GM21367 (cell line): ENCODE data around the gene EMSY.

Experiments used
- ATAC-seq: cut with Tn5 transposase; IDR thresholded peaks from one replicate; pipeline ENCODE4 v1.9.1; 2021; ENCODE audit not compliant: unreplicated experiment

EMSY gene

GRCh38 chr11:76453248-76453647 is 8.4 kb downstream of the EMSY start:
- no peak for ATAC-seq

GRCh38 chr11:76455331-76455730 is 10.5 kb downstream of the EMSY start:
- no peak for ATAC-seq

GRCh38 chr11:76455931-76456330 is 11.1 kb downstream of the EMSY start:
- ATAC-seq, result no peak

- no peak for ATAC-seq
Observed at GRCh38 chr11:76456571-76456970, 11.8 kb downstream of the EMSY start.

- ATAC-seq, result no peak
Observed at GRCh38 chr11:76459299-76459698, 14.5 kb downstream of the EMSY start.

- ATAC-seq, result no peak
Observed at GRCh38 chr11:76459846-76460245, 15.0 kb downstream of the EMSY start.

- ATAC-seq, result no peak
Observed at GRCh38 chr11:76462317-76462716, 17.5 kb downstream of the EMSY start.

GRCh38 chr11:76465701-76466100 is 20.9 kb downstream of the EMSY start:
- ATAC-seq, result no peak

GRCh38 chr11:76466666-76467065 is 21.8 kb downstream of the EMSY start:
- no peak for ATAC-seq

GRCh38 chr11:76469141-76469540 is 24.3 kb downstream of the EMSY start:
- ATAC-seq, result no peak

GRCh38 chr11:76471382-76471781 is 26.6 kb downstream of the EMSY start:
- ATAC-seq, result no peak

GRCh38 chr11:76480241-76480640 is 35.4 kb downstream of the EMSY start:
- ATAC-seq, result no peak

GRCh38 chr11:76491644-76492043 is 46.8 kb downstream of the EMSY start:
- no peak for ATAC-seq

GRCh38 chr11:76493040-76493439 is 48.2 kb downstream of the EMSY start:
- ATAC-seq, result no peak

GRCh38 chr11:76493626-76494539 is 49.1 kb downstream of the EMSY start:
- no peak for ATAC-seq

- no peak for ATAC-seq
Observed at GRCh38 chr11:76495019-76495418, 50.2 kb downstream of the EMSY start.

GRCh38 chr11:76496174-76496573 is 51.4 kb downstream of the EMSY start:
- no peak for ATAC-seq

- no peak for ATAC-seq
Observed at GRCh38 chr11:76501526-76502202, 56.8 kb downstream of the EMSY start.

- ATAC-seq, result no peak
Observed at GRCh38 chr11:76506833-76507232, 62.0 kb downstream of the EMSY start.

- ATAC-seq, result no peak
Observed at GRCh38 chr11:76510060-76511047, 65.5 kb downstream of the EMSY start.
